IPS-15b (cell line): ENCODE measurements around the gene NCF4.

Experiments used
- H3K27me3 ChIP-seq: one replicate; pipeline ENCODE4 v1.6.1; 2013; ENCODE audit warnings: low read length; ENCODE audit not compliant: control insufficient read depth, insufficient read depth
- H3K36me3 ChIP-seq: one replicate; pipeline ENCODE4 v1.6.1; 2013; ENCODE audit warnings: low read length; ENCODE audit not compliant: control insufficient read depth, insufficient read depth
- H3K4me1 ChIP-seq: one replicate; pipeline ENCODE4 v1.6.1; 2013; ENCODE audit warnings: mild to moderate bottlenecking, low read length; ENCODE audit not compliant: control insufficient read depth, insufficient read depth
- H3K4me3 ChIP-seq: one replicate; pipeline ENCODE4 v1.5.1; 2013; ENCODE audit warnings: low read depth, low read length
- H3K9ac ChIP-seq: one replicate; pipeline ENCODE4 v1.6.1; 2013; ENCODE audit warnings: low read depth, mild to moderate bottlenecking, low read length
- H3K9me3 ChIP-seq: one replicate; pipeline ENCODE4 v1.6.1; 2013; ENCODE audit warnings: mild to moderate bottlenecking, low read length; ENCODE audit not compliant: control insufficient read depth, insufficient read depth

NCF4 gene

DNA sequence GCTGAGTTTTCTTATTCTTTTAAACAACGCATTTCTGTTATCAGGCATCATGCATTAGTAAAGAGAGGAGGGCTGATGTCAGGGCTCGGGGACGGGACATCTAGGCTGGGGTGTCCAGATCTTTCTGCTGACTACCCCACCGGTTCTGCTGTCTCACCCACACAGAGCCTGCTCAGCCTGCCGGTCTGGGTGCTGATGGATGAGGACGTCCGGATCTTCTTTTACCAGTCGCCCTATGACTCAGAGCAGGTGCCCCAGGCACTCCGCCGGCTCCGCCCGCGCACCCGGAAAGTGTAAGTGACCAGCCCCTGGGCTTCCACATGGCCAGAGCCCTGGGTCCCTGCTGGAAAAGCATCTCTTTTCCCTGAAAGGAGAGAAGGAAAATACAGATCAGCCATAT lies 9.4 kb downstream of the NCF4 start:
- Histone ChIP-seq H3K9ac (no peak overlapping the region), H3K27me3 (peaks cover 5% of the 10 kb centered on the region), H3K4me1 (no peaks in the 10 kb centered on the region), H3K4me3 (no peak overlapping the region), H3K36me3 (no peaks in the 10 kb centered on the region), H3K9me3 (no peaks in the 10 kb centered on the region)

DNA sequence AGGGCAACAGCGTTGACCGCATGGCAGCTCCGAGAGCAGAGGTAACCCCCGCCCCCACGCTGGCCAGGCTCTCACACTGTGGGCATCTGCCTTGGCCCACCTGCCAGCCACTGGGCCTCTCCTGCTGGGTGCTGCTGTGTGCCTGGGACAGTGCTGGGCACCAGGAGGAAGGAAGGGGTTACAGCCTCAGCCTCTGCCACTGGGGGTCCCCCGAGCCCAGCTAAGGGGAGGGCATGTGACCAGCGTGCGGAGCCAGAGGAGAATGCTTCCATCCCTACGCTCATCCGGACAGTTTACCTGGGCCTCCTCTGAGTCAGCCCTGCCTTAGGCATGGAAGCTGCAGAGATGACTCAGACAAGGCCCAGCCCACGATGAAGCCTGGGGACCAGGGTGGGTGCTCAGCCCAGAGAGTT lies 10.9 kb downstream of the NCF4 start:
- no peaks in the 10 kb centered on the region for H3K27me3 ChIP-seq
- no peaks in the 10 kb centered on the region for H3K4me1 ChIP-seq
- H3K4me3 ChIP-seq: no peak overlapping the region
- H3K9me3 ChIP-seq: no peaks in the 10 kb centered on the region
- H3K9ac ChIP-seq: no peak overlapping the region
- no peaks in the 10 kb centered on the region for H3K36me3 ChIP-seq

DNA sequence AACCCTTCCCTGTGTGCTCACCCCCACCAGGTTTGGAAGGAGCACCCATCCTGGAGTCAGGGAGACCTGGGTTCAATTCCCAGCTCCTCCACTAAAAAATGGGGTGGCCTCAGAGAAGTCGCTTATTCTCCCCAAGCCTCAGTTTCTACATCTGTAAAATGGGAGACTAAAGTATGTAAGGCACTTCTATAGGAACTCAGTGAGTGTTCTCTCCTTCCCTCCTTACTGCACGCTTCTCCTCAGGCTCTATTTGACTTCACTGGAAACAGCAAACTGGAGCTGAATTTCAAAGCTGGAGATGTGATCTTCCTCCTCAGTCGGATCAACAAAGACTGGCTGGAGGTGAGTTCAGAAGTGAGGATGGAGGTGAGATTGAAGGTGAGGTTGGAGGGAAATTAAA lies 11.3 kb downstream of the NCF4 start:
- H3K36me3 ChIP-seq: no peaks in the 10 kb centered on the region
- no peaks in the 10 kb centered on the region for H3K4me1 ChIP-seq
- H3K9ac ChIP-seq: no peak overlapping the region
- H3K27me3 ChIP-seq: no peaks in the 10 kb centered on the region
- no peaks in the 10 kb centered on the region for H3K9me3 ChIP-seq
- H3K4me3 ChIP-seq: no peak overlapping the region

DNA sequence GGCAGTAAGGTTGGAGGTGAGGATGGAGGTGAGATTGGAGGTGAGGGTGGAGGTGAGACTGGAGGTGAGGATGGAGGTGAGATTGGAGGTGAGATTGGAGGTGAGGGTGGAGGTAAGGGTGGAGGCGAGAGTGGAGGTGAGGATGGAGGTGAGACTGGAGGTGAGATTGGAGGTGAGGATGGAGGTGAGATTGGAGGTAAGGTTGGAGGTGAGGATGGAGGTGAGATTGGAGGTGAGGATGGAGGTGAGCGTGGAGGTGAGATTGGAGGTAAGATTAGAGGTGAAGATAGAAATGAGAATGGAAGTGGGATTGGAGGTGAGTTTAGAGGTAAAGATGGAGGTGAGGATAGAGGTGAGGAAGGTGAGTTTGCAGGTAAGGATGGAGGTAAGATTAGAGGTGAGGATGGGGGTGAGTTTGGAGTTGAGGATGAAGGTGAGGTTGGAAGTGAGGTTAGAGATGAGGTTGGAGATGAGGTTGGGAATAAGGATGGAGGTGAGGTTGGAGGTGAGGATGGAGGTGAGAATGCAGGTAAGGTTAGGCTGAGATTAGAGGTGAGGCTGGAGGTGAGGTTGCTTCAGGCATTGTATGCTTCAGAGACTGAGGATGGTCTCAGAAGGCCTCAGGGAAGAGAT lies 12.2 kb downstream of the NCF4 start:
- Histone ChIP-seq H3K9ac (no peak overlapping the region), H3K4me1 (no peaks in the 10 kb centered on the region), H3K4me3 (no peak overlapping the region), H3K9me3 (no peaks in the 10 kb centered on the region), H3K27me3 (no peaks in the 10 kb centered on the region), H3K36me3 (no peaks in the 10 kb centered on the region)

DNA sequence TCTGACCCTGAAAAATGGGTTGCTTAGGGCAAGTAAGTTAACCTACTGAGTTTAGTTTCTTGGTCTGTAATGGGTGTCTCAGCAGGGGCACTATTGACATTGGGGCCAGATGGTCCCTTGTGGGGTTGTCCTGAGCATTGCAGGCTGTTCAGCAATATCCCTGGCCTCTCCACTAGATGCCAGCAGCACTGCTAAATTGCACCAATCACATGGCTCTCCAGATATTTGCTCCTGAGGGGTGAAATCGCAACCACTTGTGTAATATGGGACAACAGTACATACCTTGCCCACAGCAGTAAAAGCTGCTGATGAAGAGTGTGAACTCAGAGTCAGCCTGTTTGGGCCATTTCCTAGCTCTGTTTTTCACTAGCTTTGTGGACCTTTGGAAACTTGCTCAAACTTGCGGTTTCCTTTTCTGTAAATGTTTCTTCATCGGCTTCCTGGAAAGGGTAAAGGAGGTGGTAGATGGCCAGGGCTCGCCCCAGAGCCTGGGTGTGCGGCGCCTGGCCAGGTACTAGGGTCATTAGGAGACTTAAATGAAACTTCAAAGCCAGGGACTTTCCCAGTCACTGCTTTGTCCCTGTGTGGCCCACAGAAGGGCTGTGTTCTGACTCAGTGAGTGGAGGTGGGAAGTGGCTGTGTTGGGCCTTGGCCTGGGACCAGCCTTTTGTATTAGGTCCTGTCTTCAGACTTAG lies 13.0 kb downstream of the NCF4 start:
- Histone ChIP-seq H3K27me3 (no peaks in the 10 kb centered on the region), H3K36me3 (no peaks in the 10 kb centered on the region), H3K9ac (no peak overlapping the region), H3K4me3 (no peak overlapping the region), H3K4me1 (no peaks in the 10 kb centered on the region), H3K9me3 (no peaks in the 10 kb centered on the region)

DNA sequence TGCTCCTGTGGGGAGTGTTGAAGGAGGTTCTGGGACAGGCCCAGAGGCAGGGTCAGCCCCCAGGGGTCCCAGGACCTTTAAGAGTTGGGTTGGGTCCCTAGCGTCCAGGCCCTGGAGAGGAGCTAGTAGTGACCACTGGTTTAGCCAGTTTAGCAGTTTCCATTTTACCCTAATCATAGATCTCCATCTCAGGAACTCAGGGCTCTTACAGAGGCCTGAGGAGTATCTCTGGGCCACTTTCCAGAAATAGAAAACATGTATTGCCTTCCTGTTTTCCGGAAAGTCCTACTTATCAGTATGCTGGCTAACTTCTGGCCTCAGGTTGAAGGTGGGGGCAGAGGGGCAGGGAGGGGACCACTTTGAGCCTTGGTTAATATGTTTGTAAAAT lies 13.5 kb downstream of the NCF4 start:
- Histone ChIP-seq H3K9me3 (no peaks in the 10 kb centered on the region), H3K9ac (no peak overlapping the region), H3K27me3 (no peaks in the 10 kb centered on the region), H3K4me1 (no peaks in the 10 kb centered on the region), H3K36me3 (no peaks in the 10 kb centered on the region), H3K4me3 (no peak overlapping the region)

DNA sequence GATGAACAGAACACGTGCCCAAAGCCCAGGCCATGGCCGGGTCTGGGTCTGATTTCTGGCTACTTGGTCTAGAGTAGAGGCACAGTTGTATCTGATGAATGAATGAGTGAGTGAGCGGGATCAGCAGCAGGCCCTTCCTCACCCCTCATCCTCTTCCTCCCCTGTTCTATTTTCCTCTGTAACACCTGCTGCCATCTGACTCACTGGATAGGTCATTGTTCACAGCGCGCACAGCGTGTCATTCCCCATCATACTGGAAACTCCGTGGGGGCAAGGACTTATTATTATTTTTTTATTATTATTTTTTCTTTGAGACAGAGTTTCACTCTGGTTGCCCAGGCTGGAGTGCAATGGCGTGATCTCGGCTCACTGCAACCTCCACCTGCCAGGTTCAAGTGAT lies 13.9 kb downstream of the NCF4 start:
- H3K27me3 ChIP-seq: no peaks in the 10 kb centered on the region
- H3K4me1 ChIP-seq: no peaks in the 10 kb centered on the region
- no peak overlapping the region for H3K9ac ChIP-seq
- no peak overlapping the region for H3K4me3 ChIP-seq
- no peaks in the 10 kb centered on the region for H3K9me3 ChIP-seq
- H3K36me3 ChIP-seq: no peaks in the 10 kb centered on the region

DNA sequence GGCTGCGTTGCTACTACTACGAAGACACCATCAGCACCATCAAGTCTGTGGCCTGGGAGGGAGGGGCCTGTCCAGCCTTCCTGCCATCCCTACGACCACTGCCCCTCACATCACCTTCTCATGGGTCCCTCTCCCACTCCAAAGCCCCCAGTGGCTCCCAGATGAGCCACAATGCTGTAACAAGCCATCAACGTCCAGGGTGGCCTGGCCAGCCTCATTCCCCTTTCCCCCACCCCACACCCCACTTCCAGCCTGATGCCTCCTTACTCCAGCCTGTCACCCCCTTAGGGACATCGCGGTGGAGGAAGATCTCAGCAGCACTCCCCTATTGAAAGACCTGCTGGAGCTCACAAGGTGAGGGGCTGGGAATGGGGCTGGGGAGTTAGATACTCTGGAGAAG lies 14.9 kb downstream of the NCF4 start:
- no peak overlapping the region for H3K9ac ChIP-seq
- no peaks in the 10 kb centered on the region for H3K9me3 ChIP-seq
- H3K27me3 ChIP-seq: no peaks in the 10 kb centered on the region
- no peaks in the 10 kb centered on the region for H3K4me1 ChIP-seq
- H3K36me3 ChIP-seq: no peaks in the 10 kb centered on the region
- H3K4me3 ChIP-seq: no peak overlapping the region

DNA sequence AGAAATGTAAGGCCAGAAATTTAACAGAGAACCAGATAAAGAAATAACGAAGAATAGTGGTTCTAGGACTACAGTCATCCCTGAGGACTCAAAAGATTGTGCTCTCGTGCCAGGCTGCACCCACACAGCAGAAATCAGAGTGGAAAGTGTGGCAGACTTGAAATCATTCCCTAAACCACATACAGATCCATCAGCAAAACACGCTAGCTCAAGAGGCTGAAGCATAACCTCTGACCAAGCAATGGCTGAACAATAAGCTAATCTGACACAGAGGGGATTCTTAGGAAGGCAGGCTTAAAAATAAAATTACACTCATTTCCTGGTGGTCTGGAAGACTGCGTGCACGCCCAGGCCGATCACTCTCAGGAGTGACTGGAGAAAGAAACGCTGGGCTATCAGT lies 19.0 kb downstream of the NCF4 start:
- no peaks in the 10 kb centered on the region for H3K4me1 ChIP-seq
- H3K9ac ChIP-seq: no peak overlapping the region
- H3K27me3 ChIP-seq: no peaks in the 10 kb centered on the region
- H3K36me3 ChIP-seq: no peaks in the 10 kb centered on the region
- no peak overlapping the region for H3K4me3 ChIP-seq
- no peaks in the 10 kb centered on the region for H3K9me3 ChIP-seq

DNA sequence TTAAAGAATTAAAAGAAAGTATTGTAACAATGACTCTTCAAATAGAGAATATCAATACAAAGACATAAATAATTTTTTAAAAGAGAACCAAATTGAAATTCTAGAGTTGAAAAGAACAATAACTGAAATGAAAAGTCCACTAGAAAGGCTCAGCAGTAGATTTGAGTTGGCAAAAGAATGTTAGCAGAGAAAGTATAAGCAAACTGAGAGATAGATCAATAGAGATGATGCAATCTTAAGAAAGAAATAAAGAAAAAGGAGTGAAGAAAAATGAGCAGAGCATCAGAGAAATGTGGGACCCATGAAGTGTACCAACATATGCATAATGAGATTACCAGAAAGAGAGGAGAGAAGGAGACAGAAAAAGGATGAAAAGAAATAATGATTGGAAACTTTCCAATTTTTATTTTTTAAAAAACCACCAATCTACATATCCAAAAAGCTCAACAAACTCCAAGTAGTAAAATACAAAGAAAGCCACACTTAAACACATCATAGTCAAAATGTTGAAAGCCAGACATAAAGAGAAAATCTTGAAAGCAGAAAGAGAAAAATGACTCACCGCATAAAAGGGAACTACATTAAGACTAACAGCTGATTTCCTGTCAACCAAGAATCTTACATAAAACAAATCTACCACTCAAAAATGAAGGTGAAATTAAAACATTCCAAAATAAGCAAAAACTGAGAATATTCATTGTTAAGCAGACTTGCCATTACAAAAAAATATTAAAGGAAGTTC lies 20.9 kb downstream of the NCF4 start:
- Histone ChIP-seq H3K9ac (no peak overlapping the region), H3K9me3 (no peaks in the 10 kb centered on the region), H3K36me3 (no peaks in the 10 kb centered on the region), H3K4me3 (no peak overlapping the region), H3K4me1 (no peaks in the 10 kb centered on the region), H3K27me3 (no peaks in the 10 kb centered on the region)

DNA sequence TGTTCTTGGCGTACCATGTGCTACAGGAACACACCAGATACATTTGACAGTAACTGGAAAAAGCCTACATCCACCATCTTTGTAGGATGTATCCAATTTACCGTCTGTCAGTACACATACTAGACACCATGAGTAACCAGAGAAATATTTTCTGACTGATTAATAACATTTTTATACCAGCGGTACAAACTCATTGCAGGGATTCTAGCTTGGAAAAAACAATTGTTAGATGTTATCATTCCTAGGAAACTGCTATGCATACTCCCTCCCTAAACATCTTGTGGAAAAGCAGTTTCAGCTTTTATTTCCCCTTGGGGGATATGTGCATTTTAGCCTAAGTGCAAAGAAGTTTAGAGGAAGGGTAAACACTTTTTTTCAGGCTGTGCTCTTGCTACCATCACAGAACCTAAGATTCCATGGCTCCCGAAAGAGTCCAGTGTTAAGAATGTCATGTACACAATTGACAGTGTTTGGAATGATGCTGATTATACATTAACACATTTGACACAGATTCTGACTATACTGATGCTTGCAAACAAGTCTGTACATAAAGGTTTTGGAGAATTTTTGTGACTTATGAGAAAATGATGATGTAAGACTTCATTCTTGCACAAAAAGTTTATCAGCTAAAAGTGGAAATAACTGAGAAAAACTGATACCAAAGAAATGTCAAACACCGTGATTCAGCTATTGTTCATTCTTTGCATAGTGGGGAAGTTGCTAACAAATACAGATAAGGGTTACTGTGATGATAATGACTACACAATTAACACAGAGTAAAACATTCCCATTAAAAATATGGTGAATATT lies 23.7 kb downstream of the NCF4 start:
- Histone ChIP-seq H3K36me3 (no peaks in the 10 kb centered on the region), H3K9ac (no peak overlapping the region), H3K4me3 (no peak overlapping the region), H3K27me3 (no peaks in the 10 kb centered on the region), H3K4me1 (no peaks in the 10 kb centered on the region), H3K9me3 (no peaks in the 10 kb centered on the region)
